Muscle of back (tissue), 11 donors: ENCODE measurements around the gene TBK1. TPM values are rescaled to one million over a fixed set of nuclear protein-coding genes. Genes with fewer than 3 reads are reported as not detected.

Experiments
- DNase-seq, 3 donors: peaks; one replicate each; pipeline versions ENCODE4 v3.0.0 to v3.0.0-alpha.2; 2013
- polyA plus RNA-seq, 10 donors: library from polyadenylated mRNA; unstranded; fragments of 120-200 nt; gene quantifications; one replicate each; pipeline ENCODE4 v1.2.1, GENCODE V29; 2013; ENCODE audit not compliant: insufficient read length in 10 of 10

TBK1 gene
- polyA plus RNA-seq, 10 donors, result 11.6 to 21.8 (median 16.4) TPM

- no peak for DNase-seq
These were observed 43.2 kb downstream of the TBK1 start for GRCh38 chr12:64494998-64495729.

- DNase-seq, result no peak
These were observed 45.0 kb downstream of the TBK1 start for GRCh38 chr12:64496839-64497400.

GRCh38 chr12:64497484-64497883 is 45.6 kb downstream of the TBK1 start:
- no peak for DNase-seq

- DNase-seq, result no peak
These were observed 46.0 kb downstream of the TBK1 start for GRCh38 chr12:64497903-64498302.

GRCh38 chr12:64500394-64500793 is 48.5 kb downstream of the TBK1 start:
- no peak for DNase-seq

- no peak for DNase-seq
These were observed 49.6 kb downstream of the TBK1 start for GRCh38 chr12:64501486-64501885.

GRCh38 chr12:64506955-64507354 is 55.0 kb downstream of the TBK1 start:
- no peak for DNase-seq

GRCh38 chr12:64510667-64511066 is 58.7 kb downstream of the TBK1 start:
- no peak for DNase-seq

- no peak for DNase-seq
These were observed 66.5 kb downstream of the TBK1 start for GRCh38 chr12:64518396-64518795.

- DNase-seq, result no peak
These were observed 69.9 kb downstream of the TBK1 start for GRCh38 chr12:64521833-64522232.

- DNase-seq, result no peak
These were observed 70.4 kb downstream of the TBK1 start for GRCh38 chr12:64522316-64522715.

- no peak for DNase-seq
These were observed 70.9 kb downstream of the TBK1 start for GRCh38 chr12:64522807-64523206.

GRCh38 chr12:64523565-64524444 is 71.9 kb downstream of the TBK1 start:
- peak in 1 of 3 donors; percentile 90 for DNase-seq

GRCh38 chr12:64525461-64526160 is 73.7 kb downstream of the TBK1 start:
- DNase-seq, result no peak

- no peak for DNase-seq
These were observed 74.9 kb downstream of the TBK1 start for GRCh38 chr12:64526859-64527258.

- DNase-seq, result peak in 2 of 3 donors; percentile 30 to 41
These were observed 76.7 kb downstream of the TBK1 start for GRCh38 chr12:64528616-64529015.

GRCh38 chr12:64530566-64530965 is 78.6 kb downstream of the TBK1 start:
- no peak for DNase-seq

- DNase-seq, result no peak
These were observed 79.9 kb downstream of the TBK1 start for GRCh38 chr12:64531665-64532334.

GRCh38 chr12:64532734-64533351 is 80.9 kb downstream of the TBK1 start:
- DNase-seq, result no peak

GRCh38 chr12:64534672-64535199 is 82.8 kb downstream of the TBK1 start:
- no peak for DNase-seq

- no peak for DNase-seq
These were observed 86.2 kb downstream of the TBK1 start for GRCh38 chr12:64538121-64538520.
